Smooth muscle cell of the brain vasculature (primary cell): ENCODE results near the gene CAPN12.

ENCODE experiments used
- DNase-seq: peaks from one replicate; pipeline ENCODE4 v3.0.0-alpha.2; 2012; ENCODE audit warnings: low read depth, low spot score

Gene CAPN12

DNA sequence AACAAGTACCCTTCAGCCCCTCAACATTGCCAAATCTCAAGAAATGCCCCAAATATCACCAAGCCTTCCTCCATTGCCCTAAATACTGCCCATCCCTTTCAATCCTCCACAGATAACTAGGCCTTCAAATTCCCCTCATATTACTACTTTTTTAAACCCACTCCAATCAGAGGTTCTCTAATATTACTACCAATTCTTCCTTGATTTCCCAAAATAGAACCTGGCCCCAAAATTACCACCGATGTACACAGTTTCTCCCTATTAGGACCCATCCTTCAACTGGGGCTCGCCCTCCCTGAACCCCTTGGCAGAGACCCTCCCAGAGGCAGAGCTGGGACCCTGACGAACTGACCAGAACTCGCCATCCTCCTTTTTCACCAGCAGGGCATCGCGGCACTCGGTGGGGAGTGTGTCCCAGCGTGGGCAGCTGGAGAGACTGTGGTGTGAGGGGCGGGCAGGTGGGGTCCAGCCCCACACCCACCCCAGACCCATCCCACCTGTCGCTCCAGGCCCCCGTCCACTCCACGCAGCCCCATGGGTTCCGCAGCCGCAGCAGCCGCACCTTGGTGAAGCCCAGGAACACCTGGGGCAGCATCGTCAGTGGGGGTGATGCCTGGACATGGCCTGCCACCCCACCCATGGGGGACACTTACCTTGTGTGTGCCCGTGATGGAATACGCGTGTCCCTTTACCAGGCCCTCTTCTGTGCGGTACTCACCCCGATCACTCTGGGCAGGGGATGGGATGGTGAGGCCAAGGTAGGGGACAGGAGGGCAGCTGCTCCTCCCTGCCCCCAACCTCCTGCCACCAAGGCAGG, 6.1 kb downstream of the CAPN12 start:
- DNase-seq = no peak

DNA sequence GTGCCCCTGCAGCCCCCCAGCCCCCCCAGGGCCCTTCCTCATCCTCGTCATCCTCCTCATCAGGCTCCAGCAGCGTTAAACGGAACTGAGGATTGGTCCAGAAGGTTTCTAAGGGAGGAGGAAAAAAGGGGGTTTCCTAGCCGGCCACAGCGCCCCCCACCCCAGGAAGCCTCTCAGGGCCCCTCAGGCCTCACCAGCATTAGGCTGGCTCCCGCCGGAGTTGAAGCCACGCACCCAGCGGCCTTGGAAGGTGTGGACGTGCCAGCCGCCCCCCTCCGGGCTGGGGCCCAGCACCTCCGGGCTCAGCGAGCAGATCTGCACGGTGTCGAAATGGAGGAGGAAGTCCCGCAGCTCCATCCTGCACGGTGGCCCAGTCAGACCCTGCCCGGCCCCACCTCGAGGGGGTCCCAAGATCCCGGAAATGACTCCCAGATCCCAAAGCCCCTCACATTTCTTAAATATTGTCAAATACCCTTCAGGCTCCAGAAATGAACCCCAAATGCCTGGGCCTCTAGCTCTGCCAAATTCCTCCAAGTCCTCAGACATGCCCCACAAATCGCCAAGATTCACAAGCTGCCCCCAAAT, 6.9 kb downstream of the CAPN12 start:
- no peak for DNase-seq

DNA sequence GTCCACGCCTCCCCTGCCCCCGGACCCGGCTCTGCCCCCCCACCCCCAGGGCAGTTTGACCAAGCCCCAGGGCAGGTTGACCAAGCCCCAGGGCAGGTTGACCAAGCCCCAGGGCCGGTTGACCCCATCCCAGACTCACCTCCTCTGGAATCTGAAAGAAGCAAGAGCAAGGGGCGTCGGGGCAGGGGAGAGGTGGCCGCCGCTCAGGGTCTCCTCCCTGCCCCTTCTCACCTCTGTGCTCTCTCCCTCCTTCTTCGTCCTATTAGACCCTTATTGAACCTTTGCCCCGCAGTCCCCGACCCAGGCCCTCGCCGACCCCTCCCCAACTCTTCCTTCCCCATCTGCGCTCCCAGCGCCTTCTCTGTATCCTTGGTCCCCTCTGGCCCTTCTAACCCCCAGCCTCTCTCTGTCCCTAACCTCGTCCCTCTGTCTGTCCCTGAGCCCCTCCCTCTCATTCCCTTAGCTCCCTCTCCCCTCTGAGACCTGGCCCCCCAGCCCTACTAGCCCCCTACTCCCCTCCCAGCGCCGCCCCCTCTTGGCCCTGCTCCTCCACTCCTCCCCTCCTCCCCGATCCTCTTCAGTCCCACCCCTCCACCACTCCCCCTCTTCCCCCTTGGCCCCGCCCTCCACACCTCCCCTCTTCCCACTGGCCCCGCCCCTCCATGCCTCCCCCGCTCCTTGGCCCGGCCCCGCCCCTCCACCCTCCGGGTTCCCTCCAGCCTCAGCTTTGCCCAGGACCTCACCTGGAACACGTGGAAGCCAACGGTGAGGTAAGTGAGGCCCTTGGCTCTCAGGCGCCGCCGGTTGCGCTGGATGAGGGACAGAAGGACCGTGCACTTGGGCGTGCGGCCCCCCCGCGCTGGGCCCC, 7.6 kb downstream of the CAPN12 start:
- no peak for DNase-seq

DNA sequence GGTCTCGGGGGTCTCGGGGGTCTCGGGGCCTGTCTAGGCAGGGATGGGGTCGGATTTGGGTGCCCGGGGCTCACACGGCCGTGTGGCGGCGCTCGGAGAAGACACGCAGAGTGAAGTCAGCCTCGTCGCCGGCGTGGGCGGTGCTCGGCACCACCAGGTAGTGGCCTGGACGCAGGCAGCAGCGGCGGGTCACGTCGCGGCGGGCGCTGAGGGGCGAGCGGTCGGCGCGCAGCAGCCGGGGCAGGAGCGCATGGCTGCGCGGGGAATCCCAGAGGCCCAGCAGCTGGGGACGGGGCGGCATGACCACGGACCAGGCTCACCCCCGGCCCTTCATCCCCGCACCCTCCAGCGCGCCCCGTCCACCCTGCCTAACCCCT, 8.2 kb downstream of the CAPN12 start:
- DNase-seq = no peak

DNA sequence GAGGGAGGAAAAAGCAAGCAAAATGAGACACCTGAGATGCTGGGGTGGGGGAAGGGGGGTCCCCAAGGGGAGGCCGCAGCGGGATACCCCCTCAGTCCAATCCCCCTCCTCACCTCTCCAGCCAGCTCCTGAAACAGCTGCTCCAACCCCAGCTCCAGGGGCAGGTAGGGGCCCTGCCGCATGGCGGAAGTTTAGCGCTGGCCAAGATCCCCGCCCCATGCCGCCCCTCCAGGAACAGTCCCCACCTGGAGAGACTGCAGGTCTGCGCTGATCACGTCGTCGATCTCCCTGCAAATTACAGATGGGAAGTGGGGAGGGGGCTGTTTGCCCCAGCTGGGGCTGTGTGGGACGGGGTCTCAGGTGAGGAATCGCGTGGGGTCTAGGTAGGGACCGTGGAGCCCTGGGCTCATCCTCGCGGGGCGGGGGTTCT, 9.0 kb downstream of the CAPN12 start:
- DNase-seq = no peak

DNA sequence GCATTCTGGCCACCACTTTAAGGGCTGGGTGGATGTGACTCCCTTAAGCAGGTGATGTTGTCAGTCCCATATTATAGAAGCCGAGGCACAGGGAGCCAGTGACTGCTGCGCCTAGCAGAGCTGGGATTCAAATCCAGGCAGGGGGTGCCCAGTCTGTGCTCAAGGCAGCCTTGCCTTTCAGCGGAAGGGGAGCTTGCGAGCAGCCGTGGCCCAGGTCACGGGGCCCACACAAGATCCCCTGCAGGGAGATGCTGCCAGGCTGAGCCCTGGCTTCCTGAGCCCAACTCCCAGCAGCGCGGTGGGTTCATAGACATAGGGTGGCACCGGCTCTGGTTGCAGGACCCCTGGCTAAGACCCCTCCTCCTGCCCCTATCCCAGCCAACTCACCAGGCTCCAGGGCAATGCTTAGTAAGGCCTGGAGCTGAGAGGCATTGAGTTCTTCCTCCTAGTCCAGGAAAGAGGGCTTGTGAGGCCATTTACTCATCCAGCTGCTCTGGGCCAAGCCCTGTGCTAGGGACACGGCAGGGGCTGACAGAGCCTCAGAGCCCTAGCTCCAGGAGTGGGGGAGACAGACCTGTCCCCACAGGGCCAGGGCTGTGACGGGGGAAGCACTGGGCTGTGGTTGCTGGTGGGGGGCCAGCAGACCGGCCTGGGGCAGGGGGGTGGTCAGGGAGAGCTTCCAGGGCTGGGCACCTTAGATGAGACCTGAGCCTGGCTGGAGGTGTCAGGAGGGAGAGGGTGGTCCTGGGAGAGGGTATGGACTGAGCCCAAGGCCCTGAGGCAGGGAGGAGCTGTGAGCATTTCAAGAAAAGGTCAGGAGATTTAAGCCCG, 9.6 kb downstream of the CAPN12 start:
- DNase-seq = no peak

DNA sequence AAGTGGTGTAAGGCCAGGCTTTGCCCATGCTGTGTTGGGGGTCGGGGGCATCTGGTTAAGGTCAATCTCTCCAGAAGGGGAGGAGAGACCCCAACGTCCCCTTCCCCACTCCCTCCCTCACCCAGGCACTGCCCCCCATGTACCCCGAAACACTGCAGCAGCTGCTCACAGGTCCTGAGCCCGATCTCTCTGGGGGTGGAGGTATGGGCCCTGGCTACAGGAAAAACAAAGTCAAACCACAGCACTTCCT, 10.2 kb downstream of the CAPN12 start:
- no peak for DNase-seq

DNA sequence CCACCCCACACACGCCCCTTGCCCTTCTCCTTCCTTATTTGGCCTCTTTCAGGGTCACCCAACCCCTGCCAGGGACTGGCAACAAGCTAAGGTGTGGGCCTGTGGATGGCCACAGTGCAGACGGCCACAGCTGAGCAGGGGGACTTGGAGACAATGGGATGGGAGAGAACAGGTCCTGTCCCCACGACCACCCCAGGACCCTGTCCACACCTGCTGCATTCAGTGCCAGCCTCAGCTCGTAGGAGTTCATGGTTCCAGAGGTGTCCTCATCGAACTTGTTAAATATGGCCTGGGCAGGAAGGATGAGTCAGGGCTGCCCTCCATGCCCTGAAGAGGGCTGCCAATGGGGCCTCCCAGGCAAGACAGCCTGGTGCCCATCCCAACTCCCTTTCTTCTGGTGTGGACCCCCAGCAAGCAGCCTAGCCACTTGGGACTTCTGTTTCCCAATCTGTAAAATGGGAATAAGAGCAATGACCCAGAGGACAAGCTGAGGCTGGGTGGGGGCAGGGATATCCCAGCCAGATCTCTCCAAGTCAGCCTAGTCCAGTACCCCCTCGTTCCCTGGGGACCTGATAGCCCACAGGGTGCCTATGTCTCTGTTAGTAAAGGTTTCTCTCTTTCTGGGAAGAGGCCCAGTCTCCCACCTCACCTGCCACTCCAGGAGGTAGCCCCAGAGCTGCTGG, 10.6 kb downstream of the CAPN12 start:
- no peak for DNase-seq

DNA sequence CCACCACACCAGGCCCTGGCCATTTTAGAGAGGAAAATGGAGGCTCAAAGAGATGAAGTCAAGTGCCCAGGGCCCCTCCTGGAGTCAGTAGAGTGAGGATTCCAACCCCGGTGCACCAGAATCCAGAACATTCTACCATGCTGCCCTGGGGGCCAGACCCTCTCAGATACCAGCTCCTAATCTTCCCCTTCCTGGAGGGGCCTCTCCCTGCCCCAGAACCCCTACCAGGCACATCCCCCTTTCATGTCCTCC, 11.1 kb downstream of the CAPN12 start:
- no peak for DNase-seq

DNA sequence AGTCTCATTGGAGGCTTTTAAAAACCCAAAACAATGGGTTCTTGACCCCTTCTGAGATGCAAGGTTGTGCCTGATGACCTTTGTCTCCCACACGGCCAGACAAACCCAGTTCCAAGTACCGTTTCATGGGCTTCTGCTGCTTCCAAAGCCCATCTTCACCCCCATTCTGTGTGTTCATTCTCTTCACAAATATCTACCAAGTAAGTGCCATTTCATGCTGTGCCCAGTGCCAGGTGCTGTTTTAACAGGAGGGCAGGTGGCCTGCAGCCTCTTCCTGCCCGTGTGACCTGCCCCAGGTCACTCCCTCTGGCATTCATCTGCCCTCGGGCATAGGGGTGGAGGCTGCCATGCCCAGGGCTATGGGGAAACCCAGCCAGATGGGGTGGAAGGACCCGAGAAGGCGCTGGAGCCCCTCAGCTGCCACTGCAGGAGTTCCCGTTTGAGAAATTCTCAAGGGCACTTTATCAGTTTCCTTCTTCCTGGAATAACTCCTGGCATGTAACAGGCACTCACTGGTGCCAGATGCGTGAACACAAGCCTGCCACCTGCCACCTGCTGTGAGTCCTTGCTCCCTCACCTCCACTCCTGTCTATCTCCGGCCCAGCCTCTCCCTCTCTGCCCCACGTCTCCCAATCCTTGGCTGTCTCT, 12.5 kb downstream of the CAPN12 start:
- DNase-seq = no peak

DNA sequence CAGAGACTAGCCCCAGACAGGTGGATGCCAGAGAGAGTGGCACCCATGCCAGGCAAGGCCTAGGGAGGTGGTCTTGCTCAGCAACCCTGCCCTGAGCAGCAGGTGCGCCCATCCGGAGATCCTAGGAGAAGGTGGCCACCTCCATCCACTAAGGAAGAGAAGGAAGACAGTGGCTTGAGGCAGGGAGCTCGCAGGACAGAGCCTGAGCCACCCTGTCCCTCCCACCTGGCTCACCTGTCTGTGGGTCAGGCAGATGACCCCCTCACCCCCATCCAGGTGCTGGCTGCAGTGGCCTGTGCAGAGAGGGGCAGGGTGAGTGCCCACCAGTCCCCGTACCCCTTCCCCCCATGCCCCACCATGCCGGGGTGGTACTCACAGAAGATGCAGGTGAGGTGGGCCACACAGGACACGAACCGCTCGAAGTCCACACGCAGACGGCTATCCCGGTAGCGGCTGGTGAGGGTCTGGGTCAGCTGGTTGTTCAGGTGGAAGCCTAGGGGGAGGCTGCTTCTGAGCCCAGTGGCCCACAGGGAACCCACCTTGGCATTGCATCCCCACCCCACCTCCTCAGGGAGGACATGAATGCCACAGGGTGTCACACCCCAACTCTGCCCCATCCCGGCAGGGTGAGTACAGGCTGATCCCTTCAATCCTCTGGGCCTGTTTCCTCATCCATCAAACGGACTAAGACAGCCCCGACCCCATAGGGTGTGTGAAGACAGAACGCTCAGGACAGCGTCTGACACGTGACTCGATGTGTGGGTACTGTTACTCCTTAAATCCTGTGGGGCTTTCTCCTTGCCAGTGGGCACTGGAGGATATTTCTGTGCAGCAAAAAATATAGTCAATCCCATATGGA, 13.3 kb downstream of the CAPN12 start:
- DNase-seq = no peak

DNA sequence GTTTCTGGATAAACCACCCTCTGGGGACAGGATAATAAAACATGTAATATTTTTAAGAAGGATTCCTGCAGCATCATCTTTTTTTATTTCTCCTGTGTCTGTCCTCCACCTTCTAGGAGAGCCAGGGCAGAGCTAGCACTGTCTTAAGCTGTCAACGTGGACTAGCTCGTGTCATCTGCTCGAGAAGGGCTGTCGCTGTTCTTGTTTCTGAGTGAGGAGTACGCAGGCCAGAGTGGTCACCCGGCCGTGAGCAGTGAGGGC, 13.9 kb downstream of the CAPN12 start:
- DNase-seq = no peak

DNA sequence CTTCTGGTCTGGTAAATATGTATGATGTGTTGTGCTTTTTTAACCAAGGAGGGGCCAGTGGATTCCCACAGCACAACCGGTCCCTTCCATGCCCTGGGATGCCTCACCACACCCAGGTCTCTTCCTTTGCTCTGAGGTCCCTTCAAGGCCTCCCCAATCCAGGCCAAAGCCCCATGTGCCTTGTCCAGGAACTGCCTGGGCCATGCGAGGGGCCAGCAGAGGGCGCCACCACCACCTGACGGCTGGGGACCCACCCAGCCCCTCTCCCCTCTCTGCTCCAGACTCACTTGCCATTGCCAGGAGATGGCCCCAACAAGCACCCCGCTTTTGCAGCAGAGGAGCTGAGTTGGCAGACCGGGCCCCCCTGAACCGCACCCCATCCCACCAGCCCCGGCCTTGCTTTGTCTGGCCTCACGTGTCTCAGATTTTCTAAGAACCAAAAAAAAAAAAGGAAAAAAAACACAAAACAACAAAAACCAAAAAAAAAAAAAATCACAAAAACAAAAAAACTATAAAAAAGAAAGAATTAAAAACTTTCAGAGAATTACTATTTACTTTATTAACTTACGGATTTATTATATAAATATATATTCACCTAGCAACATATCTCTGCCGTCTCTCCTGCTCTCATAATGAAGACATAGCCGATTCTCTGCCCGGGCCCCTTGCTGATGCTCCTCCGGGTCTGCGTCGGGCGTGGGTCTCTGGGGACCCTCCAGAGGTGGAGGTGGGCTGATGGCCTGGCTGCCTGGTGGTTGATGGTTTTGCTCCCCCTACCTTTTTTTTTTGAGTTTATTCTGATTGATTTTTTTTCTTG, 14.4 kb downstream of the CAPN12 start:
- DNase-seq = no peak

DNA sequence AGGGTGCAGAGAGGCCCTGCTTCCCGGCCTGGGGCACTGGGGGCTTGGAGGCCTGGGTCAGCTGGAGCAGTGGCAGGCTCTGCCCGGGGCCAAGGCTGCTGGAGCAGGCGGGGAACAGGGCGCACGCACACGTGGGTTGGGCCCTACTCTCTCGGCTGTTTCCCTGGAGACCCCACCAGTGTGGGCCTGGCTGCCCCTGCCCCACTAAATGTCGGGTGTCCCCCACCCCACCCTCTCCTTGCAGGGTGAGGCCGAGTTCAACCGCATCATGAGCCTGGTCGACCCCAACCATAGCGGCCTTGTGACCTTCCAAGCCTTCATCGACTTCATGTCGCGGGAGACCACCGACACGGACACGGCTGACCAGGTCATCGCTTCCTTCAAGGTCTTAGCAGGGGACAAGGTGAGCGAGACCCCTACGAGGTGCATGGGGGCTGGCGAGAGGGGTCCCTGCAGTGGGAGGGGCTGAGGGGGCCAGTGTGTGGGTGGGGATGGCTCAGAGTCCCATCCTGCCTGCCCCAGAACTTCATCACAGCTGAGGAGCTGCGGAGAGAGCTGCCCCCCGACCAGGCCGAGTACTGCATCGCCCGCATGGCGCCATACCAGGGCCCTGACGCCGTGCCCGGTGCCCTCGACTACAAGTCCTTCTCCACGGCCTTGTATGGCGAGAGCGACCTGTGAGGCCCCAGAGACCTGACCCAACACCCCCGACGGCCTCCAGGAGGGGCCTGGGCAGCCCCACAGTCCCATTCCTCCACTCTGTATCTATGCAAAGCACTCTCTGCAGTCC, 15.3 kb downstream of the CAPN12 start:
- no peak for DNase-seq

DNA sequence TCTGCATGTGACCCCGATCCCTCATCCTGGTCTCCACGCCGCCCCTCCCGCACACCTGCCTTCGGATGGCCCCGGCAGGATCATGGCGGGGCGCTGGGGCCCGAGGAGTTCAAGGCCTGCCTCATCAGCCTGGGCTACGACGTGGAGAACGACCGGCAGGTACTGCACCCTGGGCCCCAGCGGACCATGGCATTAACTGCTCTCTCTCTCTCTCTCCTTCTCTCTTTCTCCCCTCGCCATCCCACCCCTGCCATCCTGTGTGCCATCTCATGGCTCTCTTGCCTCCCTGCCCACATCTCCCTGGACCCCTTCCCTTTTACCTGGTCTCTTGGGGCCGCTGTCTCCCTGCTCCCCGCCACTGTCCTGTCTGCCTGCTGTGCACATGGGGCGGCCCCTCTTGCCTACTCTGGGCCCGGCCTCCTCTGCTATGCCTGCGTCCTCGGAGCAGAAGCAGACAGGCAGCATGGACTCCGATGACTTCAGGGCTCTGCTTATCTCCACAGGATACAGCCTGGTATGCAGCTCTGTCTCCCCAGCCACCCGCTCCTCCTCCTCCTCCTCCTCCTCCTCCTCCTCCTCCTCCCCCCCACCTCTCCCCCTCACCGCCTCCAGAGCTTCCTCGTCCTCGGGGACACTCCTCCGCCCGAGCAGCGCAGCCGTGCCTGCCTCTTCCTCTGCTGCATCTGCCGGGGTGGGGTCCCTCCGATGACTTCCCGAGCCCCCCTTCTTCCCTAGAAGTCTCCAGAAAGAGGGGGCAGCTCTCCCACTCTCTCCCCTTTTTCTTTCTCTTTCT, 16.2 kb downstream of the CAPN12 start:
- no peak for DNase-seq

DNA sequence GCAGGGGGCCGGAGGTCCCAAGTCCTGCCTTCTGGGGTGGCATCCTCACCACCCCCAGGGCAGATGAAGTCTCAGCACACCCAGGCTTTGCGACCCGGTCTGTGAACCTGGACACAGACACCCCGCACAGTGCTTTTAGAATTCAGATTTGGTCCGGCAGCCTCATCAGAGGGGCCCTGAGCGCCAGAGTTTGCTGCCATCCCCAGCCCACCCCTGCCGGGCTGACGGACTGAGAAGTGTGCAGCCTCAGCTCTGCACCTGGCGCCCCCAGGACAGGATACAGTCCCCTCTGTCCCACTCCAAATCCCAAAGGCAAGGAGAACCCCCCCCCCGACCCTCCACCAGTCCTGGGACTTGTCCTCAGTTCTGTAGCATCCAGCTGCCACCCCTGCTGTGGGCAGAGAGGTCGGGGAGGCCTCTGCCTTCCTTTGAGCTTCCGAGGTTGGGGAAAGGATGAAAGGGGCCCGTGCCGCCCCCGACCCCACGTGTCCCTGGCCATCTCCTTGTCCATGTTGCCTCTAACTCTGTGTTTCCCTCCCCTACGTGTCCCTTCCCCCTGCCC, 16.9 kb downstream of the CAPN12 start:
- DNase-seq = no peak

DNA sequence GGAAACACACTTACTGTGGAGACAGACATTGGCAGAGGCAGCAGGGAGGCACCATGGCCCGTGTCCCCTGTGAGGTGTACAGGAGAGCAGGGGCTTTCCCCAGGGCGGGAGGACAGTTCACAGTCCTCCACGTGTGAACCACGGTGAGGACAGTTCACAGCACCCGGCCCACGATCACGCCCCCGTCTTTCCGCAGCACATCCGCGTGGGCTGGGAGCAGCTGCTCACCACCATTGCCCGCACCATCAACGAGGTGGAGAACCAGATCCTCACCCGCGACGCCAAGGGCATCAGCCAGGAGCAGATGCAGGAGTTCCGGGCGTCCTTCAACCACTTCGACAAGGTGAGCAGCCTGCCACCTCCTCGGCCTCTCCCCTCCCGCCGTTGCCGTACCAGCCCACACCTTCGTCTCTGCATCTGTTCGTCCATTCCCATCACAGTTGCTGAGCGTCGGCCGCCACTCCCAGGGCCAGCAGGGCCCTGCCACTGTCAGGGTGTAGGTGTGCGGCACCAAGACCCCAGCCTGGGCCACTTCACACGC, 17.4 kb downstream of the CAPN12 start:
- no peak for DNase-seq
